PFSK-1 (cell line): Measurements from ENCODE around the gene TPSB2.

ENCODE experiments used
- FOXP2 ChIP-seq: optimal IDR thresholded peaks from 2 replicates; pipeline ENCODE3; 2011; ENCODE audit warnings: borderline replicate concordance, control low read depth, inconsistent platforms; ENCODE audit not compliant: insufficient read depth; ENCODE audit errors: extremely low read length, extremely low read depth
- POLR2AphosphoS5 ChIP-seq: IDR thresholded peaks from 2 replicates; pipeline ENCODE4 v1.6.1; 2012; ENCODE audit warnings: low read depth, mild to moderate bottlenecking, control low read depth, low read length, moderate library complexity
- REST ChIP-seq, 2 experiments: IDR thresholded peaks; 2 replicates each; pipeline versions ENCODE4 v1.6.1 to v1.8.0; 2011 to 2012; ENCODE audit warnings: low read depth in 2 of 2, low read length in 2 of 2, control low read depth in 1 of 2, inconsistent platforms in 1 of 2, mild to moderate bottlenecking in 1 of 2, moderate library complexity in 1 of 2; ENCODE audit not compliant: insufficient read depth in 1 of 2
- SIN3A ChIP-seq: IDR thresholded peaks from 2 replicates; pipeline ENCODE4 v1.6.1; 2012; ENCODE audit warnings: mild to moderate bottlenecking, low read length, moderate library complexity, borderline replicate concordance; ENCODE audit not compliant: insufficient read depth
- TAF1 ChIP-seq: IDR thresholded peaks from 2 replicates; pipeline ENCODE4 v1.6.1; 2012; ENCODE audit warnings: low read length, control low read depth, borderline replicate concordance; ENCODE audit not compliant: insufficient read depth

The TPSB2 gene

GRCh38 chr16:1210461-1210860 lies 19.5 kb downstream of the TPSB2 start:
- TF ChIP-seq FOXP2 = no peak
- no peak for TF ChIP-seq TAF1
- TF ChIP-seq POLR2AphosphoS5 = no peak
- TF ChIP-seq SIN3A = no peak
- no peak for TF ChIP-seq REST (IDR thresholded peaks at IDR 0.05; ENCODE audit: insufficient read depth in 1 of 2, low read depth in 2 of 2, low read length in 2 of 2)

- TF ChIP-seq FOXP2 (no peak), POLR2AphosphoS5 (no peak), TAF1 (no peak), REST (IDR thresholded peaks at IDR 0.05; ENCODE audit: insufficient read depth in 1 of 2, low read depth in 2 of 2, low read length in 2 of 2) (no peak), SIN3A (no peak)
Measured at GRCh38 chr16:1209081-1209480, 20.9 kb downstream of the TPSB2 start.

- TF ChIP-seq REST (IDR thresholded peaks at IDR 0.05; ENCODE audit: insufficient read depth in 1 of 2, low read depth in 2 of 2, low read length in 2 of 2) (no peak), TAF1 (no peak), FOXP2 (no peak), POLR2AphosphoS5 (no peak), SIN3A (no peak)
Measured at GRCh38 chr16:1208239-1208830, 21.6 kb downstream of the TPSB2 start.

- TF ChIP-seq TAF1 = no peak
Measured at GRCh38 chr16:1206786-1207185, 23.2 kb downstream of the TPSB2 start.

- TF ChIP-seq POLR2AphosphoS5 = no peak
- TF ChIP-seq SIN3A = no peak
- no peak for TF ChIP-seq REST (IDR thresholded peaks at IDR 0.05; ENCODE audit: insufficient read depth in 1 of 2, low read depth in 2 of 2, low read length in 2 of 2)
- no peak for TF ChIP-seq TAF1
- no peak for TF ChIP-seq FOXP2
Measured at GRCh38 chr16:1206326-1206725, 23.7 kb downstream of the TPSB2 start.
